IgD-negative memory B cell (primary cell): ENCODE measurements around the gene ACBD6. TPM values are rescaled to one million over a fixed set of nuclear protein-coding genes. Genes with fewer than 3 reads are reported as not detected.
"Not testable (repeated sequence)": the region's sequence is repeated elsewhere in the genome, so short reads cannot be mapped to it uniquely, and the experiment has no call there.

ENCODE experiments used
- H3K27ac Mint-ChIP-seq, 3 donors: one replicate each; pipeline ENCODE4 v1.8.0; 2020 to 2022; ENCODE audit warnings: mild to moderate bottlenecking in 3 of 3, mixed read lengths in 3 of 3, moderate library complexity in 1 of 3
- H3K27me3 Mint-ChIP-seq: one replicate; pipeline ENCODE4 v1.8.0; 2021; ENCODE audit warnings: mixed read lengths
- H3K36me3 Mint-ChIP-seq: one replicate; pipeline ENCODE4 v1.8.0; 2020; ENCODE audit warnings: mild to moderate bottlenecking, mixed read lengths
- H3K4me1 Mint-ChIP-seq, 3 donors: one replicate each; pipeline ENCODE4 v1.8.0; 2020 to 2022; ENCODE audit warnings: mixed read lengths in 3 of 3, mild to moderate bottlenecking in 1 of 3
- H3K4me3 Mint-ChIP-seq, 4 donors: one replicate each; pipeline ENCODE4 v1.8.0; 2020 to 2022; ENCODE audit warnings: mild to moderate bottlenecking in 4 of 4, mixed read lengths in 4 of 4, moderate library complexity in 3 of 4
- H3K9me3 Mint-ChIP-seq, 3 donors: one replicate each; pipeline ENCODE4 v1.8.0; 2020 to 2021; ENCODE audit warnings: mixed read lengths in 3 of 3, mild to moderate bottlenecking in 1 of 3
- polyA plus RNA-seq: library from polyadenylated mRNA; unstranded; fragments of 300-500 nt; fragmentation: Illumina TruSeq; gene quantifications from one replicate; pipeline ENCODE4 v1.2.3, GENCODE V29; 2021

The ACBD6 gene
- polyA plus RNA-seq, 1 donor from 2014 or later = 41.5 TPM

DNA sequence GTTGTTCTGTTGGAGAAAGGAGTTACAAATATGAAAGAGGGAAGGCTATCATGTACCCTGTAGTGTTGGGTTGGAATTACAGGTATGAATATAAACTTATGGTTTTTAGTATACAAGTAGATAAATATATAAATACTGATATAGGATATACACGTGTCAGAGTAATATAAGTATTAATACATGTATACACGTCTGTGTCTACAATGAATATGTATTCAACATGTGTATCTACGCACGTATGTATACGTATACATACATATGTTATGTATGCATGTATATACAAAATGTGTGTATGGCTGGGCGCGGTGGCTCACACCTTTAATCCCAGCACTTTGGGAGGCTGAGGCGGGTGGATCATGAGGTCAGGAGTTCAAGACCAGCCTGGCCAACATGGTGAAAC is 17.9 kb downstream of the ACBD6 start:
- Mint-ChIP-seq H3K36me3 (peaks cover 4% of the 10 kb centered on the region), H3K9me3 (no peaks in the 10 kb centered on the region), H3K27ac (no peak overlapping the region), H3K27me3 (no peaks in the 10 kb centered on the region), H3K4me3 (no peak overlapping the region), H3K4me1 (peaks cover 8 to 16% (median 11%) of the 10 kb centered on the region in 3 donors)

DNA sequence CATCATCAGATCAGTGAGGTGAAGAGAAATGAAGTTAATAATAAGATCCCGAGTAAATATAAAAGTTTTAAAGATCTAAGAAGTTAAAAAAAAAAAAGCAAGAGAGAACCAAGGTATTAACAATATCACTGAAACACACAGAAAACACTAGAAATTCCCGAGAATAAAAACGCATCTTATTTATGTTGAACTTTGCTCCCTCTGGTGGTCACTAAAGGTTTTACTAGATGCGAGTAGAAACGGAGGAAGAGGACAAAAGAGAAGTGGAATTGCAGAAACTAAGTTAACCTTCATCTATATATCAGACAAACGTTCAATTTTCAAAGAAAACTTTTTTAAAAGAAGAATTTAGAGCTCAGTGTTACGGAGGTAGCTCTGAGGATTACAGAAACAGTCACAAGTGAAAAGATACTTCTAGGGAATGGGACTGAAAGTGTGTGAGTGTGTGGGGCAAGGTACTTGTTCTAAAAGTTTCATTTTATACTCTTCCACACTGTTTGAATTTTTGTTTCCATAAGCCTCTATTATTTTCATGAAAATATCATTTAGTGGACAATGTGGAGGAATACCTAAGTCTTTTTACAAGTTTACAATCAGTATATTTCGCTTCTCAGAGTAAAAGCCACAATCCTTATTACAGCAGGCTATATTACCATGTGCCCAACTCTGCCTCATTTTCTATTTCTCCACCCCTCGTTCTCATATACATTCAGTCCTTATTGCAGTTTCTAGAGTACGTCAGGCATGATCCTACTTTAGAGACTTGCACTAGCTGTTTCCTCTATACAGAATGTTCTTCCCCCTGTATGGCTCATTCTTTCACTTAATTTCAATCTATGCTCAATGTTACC is 19.7 kb downstream of the ACBD6 start:
- no peaks in the 10 kb centered on the region for H3K9me3 Mint-ChIP-seq
- H3K27me3 Mint-ChIP-seq = no peaks in the 10 kb centered on the region
- H3K27ac Mint-ChIP-seq = no peak overlapping the region
- peak overlapping the region in 1 of 4 donors; percentile 32 for H3K4me3 Mint-ChIP-seq
- H3K4me1 Mint-ChIP-seq = peaks cover 8 to 16% (median 11%) of the 10 kb centered on the region in 3 donors
- H3K36me3 Mint-ChIP-seq = peaks cover 11% of the 10 kb centered on the region

DNA sequence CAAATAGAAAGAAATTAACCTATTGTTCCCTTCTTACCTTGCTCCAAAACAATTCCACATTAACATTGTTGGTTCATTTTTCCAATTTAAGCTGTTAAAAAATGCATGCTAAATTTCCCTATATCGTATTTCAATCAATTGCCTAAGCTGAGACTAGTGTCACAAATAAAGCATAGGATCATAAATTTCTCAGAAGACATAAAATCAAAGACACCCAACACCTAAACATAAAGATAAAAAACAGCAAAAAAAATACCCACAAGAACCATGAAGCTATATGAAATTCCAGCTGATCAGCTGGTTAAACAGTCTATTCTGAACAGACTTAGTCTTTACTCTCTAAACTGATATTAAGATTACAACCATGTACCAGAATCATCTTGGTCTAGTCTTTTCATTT is 32.3 kb downstream of the ACBD6 start:
- Mint-ChIP-seq H3K27ac (no peak overlapping the region), H3K36me3 (peaks cover 19% of the 10 kb centered on the region), H3K9me3 (peaks cover 0 to 5% (median 4%) of the 10 kb centered on the region in 3 donors), H3K4me3 (no peak overlapping the region), H3K4me1 (peaks cover 7 to 10% (median 8%) of the 10 kb centered on the region in 3 donors), H3K27me3 (no peaks in the 10 kb centered on the region)

DNA sequence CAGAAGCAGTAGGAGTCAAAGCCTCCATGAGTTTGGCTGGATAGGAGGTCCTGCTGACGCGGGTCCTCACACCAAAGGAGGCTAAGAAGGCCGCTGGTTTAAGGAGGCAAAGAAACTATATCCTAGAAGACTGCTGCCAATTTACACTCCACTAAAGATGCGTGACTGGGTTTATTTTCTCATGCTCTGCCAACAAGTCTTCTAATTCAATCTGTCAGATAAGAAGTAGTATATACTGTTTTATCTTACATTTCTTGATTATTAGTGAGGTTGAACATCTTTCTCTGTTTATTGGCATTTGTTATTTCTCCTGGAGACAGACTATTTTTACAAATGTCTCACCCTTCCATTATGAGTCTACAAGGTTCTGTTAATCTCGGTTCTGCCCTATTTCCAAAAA is 34.1 kb downstream of the ACBD6 start:
- peaks cover 7 to 15% (median 13%) of the 10 kb centered on the region in 3 donors for H3K4me1 Mint-ChIP-seq
- H3K4me3 Mint-ChIP-seq = no peak overlapping the region
- H3K9me3 Mint-ChIP-seq = peaks cover 8 to 13% (median 10%) of the 10 kb centered on the region in 3 donors
- H3K27ac Mint-ChIP-seq = no peak overlapping the region
- no peaks in the 10 kb centered on the region for H3K27me3 Mint-ChIP-seq
- peaks cover 28% of the 10 kb centered on the region for H3K36me3 Mint-ChIP-seq

DNA sequence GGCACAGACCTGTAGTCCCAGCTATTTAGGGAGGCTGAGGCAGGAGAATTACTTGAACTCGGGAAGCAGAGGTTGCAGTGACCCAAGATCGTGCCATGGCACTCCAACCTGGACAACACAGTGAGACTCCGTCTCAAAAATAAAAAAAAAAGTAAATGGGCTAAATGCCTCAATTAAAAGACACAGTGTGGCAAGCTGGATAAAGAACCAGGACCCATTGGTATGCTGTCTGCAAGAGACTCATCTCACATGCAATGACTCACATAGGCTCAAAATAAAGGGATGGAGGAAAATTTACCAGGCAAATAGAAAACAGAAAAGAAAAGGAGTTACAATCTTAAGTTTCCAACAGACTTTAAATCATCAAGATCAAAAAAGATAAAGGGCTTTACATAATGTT is 40.3 kb downstream of the ACBD6 start:
- peaks cover 42% of the 10 kb centered on the region for H3K36me3 Mint-ChIP-seq
- H3K4me1 Mint-ChIP-seq = peaks cover 13 to 27% (median 15%) of the 10 kb centered on the region in 3 donors
- H3K9me3 Mint-ChIP-seq = peaks cover 14 to 34% (median 25%) of the 10 kb centered on the region in 3 donors
- no peaks in the 10 kb centered on the region for H3K27me3 Mint-ChIP-seq
- no peak overlapping the region for H3K4me3 Mint-ChIP-seq
- H3K27ac Mint-ChIP-seq = no peak overlapping the region

DNA sequence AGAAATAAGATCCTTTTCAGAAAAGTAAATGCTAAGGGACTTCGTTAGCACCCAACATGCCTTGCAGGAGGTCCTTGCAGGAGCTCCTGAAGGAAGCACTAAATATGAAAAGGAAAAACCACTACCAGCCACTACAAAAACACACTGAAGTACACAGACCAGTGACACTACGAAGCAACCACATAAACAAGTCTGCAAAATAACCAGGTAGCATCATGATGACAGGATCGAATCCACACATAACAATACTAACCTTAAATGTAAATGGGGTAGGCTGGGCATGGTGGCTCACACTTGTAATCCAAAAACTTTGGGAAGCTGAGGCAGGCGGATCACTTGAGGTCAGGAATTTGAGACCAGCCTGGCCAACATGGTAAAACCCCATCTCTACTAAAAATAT is 40.7 kb downstream of the ACBD6 start:
- H3K27me3 Mint-ChIP-seq, H3K27ac Mint-ChIP-seq: not testable (repeated sequence)
- Mint-ChIP-seq H3K4me1 (peaks cover 13 to 29% (median 15%) of the 10 kb centered on the region in 3 donors), H3K36me3 (peaks cover 42% of the 10 kb centered on the region), H3K9me3 (peaks cover 14 to 34% (median 25%) of the 10 kb centered on the region in 3 donors), H3K4me3 (peak overlapping the region in 1 of 4 donors; percentile 28)

DNA sequence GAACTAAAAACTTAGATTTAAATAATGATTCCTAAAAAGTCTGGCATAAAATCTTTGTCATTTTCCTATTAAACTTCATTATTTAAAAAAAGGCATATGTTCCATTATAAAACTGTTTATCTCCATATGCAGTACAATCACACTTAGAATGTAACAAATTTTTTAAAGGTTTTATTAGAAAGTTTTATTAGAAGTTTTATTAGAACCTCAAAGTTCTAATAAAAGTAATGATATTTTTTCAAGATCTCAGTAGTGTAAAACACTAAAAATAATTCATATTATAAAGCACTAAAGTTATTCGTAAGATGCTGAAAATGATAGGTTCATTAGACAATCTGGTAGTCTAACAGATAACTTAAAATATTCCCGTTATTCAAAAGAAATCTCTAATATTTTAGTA is 43.6 kb downstream of the ACBD6 start:
- H3K36me3 Mint-ChIP-seq = peaks cover 37% of the 10 kb centered on the region

DNA sequence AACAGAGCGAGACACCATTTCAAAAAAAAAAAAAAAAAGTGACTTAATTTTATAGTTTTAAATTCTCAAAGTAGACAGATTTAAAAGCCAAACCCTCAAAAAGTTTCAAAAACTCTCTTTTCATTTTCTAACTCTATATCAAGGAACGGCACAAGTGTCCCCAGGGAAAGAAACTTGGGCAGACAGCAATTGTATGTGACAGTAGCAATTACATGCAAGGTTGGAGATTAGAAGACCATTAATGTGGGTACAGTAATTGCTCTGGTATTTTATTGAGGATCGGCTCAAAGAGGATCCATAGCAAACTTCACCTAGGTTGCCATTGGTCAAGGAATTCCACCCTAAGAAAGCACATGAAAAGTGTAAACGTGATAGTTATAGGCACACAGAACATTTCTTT is 46.2 kb downstream of the ACBD6 start:
- no peaks in the 10 kb centered on the region for H3K27me3 Mint-ChIP-seq
- no peak overlapping the region for H3K27ac Mint-ChIP-seq
- peaks cover 27% of the 10 kb centered on the region for H3K36me3 Mint-ChIP-seq
- peaks cover 10 to 31% (median 12%) of the 10 kb centered on the region in 3 donors for H3K4me1 Mint-ChIP-seq
- H3K4me3 Mint-ChIP-seq = peak overlapping the region in 1 of 4 donors; percentile 43
- peaks cover 3 to 24% (median 23%) of the 10 kb centered on the region in 3 donors for H3K9me3 Mint-ChIP-seq

More for the DNA sequence above, 43.6 kb downstream of the ACBD6 start:
- Mint-ChIP-seq H3K4me1 (peaks cover 8 to 22% (median 12%) of the 10 kb centered on the region in 3 donors), H3K27ac (no peak overlapping the region), H3K27me3 (no peaks in the 10 kb centered on the region), H3K9me3 (peaks cover 4 to 30% (median 28%) of the 10 kb centered on the region in 3 donors), H3K4me3 (no peak overlapping the region)

DNA sequence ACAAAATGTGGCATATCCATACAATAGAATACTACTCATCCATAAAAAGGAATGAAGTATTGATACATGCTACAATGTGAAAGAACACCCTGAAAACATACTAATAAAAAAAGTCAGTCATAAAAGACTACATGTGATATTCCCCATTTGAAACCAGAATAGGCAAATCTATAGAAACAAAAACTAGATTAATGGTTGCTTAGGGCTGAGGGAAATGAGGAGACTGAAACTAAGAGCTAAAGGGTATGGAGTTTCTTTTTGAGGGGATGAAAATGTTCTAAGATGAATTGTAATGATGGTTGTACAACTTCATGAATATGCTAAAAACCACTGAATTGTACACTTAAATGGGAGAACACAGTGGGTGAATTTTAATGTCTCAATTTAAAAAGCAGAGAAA is 50.9 kb downstream of the ACBD6 start:
- H3K36me3 Mint-ChIP-seq = peaks cover 23% of the 10 kb centered on the region
- H3K27me3 Mint-ChIP-seq = no peaks in the 10 kb centered on the region
- peaks cover 3 to 25% (median 18%) of the 10 kb centered on the region in 3 donors for H3K9me3 Mint-ChIP-seq
- no peak overlapping the region for H3K27ac Mint-ChIP-seq
- peaks cover 5 to 18% (median 7%) of the 10 kb centered on the region in 3 donors for H3K4me1 Mint-ChIP-seq
- peak overlapping the region in 1 of 4 donors; percentile 20 for H3K4me3 Mint-ChIP-seq

DNA sequence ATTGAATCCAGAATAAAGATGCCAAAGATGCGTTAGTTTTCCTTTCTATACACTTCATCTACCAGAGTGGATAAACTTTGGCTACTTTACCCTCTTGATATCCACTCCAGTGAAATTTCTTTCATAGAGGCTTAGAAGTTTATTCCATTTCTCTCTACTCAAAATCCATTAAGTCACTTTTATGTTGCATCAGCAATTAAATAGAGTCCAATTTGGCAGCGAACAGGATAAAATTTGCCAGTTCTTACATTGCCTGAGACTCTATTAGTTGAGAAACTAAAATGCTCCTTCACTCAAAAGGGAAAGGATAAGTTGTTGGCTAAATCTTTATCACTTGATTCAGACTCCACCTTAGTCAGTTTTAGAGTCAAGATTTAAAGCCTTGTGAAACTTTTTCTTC is 57.9 kb downstream of the ACBD6 start:
- H3K9me3 Mint-ChIP-seq = peaks cover 0 to 5% (median 3%) of the 10 kb centered on the region in 3 donors
- H3K4me1 Mint-ChIP-seq = peaks cover 5 to 17% (median 8%) of the 10 kb centered on the region in 3 donors
- no peaks in the 10 kb centered on the region for H3K27me3 Mint-ChIP-seq
- no peak overlapping the region for H3K27ac Mint-ChIP-seq
- no peak overlapping the region for H3K4me3 Mint-ChIP-seq
- H3K36me3 Mint-ChIP-seq = peaks cover 2% of the 10 kb centered on the region

DNA sequence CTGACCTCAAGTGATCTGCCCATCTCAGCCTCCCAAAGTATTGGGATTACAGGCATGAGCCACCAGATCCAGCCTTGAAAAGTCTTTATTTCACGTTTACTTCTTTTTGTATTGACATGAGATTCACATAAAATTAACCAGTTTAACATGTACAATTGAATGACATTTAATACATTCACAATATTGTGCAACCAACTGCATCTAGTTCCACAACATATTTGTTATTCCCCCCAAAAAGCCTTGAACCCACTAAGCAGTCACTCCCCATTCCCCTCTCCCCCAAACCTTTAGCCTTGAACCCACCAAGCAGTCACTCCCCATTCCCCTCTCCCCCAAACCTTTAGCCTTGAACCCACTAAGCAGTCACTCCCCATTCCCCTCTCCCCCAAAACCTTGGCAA is 62.0 kb downstream of the ACBD6 start:
- H3K9me3 Mint-ChIP-seq = peaks cover 0 to 5% (median 3%) of the 10 kb centered on the region in 3 donors
- no peaks in the 10 kb centered on the region for H3K27me3 Mint-ChIP-seq
- H3K27ac Mint-ChIP-seq = no peak overlapping the region
- no peak overlapping the region for H3K4me3 Mint-ChIP-seq
- H3K4me1 Mint-ChIP-seq = peaks cover 5 to 11% (median 10%) of the 10 kb centered on the region in 3 donors
- peaks cover 7% of the 10 kb centered on the region for H3K36me3 Mint-ChIP-seq

DNA sequence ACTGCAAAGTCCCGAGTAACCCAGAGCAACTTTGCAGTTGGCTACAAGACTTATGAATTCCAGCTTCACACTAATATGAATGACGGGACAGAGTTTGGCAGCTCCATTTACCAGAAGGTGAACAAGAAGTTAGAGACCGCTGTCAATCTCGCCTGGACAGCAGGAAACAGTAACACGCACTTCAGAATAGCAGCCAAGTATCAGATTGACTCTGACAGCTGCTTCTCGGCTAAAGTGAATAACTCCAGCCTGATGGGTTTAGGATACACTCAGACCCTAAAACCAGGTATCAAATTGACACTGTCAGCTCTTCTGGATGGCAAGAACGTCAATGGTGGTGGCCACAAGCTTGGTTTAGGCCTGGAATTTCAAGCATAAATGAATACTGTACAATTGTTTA is 66.8 kb downstream of the ACBD6 start:
- H3K9me3 Mint-ChIP-seq = peaks cover 0 to 2% (median 2%) of the 10 kb centered on the region in 3 donors

DNA sequence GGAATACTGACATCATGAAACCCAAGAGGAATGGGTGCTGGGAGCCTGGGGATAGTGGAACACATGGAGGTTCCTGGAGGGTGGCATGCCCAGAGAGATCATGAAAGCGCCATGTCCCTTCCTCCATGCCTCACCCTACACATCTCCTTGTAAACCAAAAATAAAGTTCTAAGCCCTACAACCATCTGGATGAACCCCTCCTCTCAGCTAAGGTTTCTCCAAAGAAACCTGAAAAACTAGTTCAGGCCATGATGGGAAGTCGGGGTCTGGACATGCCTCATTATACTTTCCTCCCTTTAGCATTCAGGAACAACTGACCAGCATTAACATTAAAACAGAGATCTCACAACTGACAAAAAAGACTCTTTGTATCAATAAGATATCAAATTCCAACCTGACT is 68.5 kb downstream of the ACBD6 start:
- Mint-ChIP-seq H3K9me3 (peaks cover 0 to 2% (median 2%) of the 10 kb centered on the region in 3 donors), H3K4me1 (peaks cover 6 to 21% (median 15%) of the 10 kb centered on the region in 3 donors), H3K27me3 (no peaks in the 10 kb centered on the region), H3K36me3 (peaks cover 17% of the 10 kb centered on the region), H3K4me3 (no peak overlapping the region), H3K27ac (no peak overlapping the region)

More for the DNA sequence above, 66.8 kb downstream of the ACBD6 start:
- no peak overlapping the region for H3K27ac Mint-ChIP-seq
- H3K36me3 Mint-ChIP-seq = peaks cover 12% of the 10 kb centered on the region
- H3K4me1 Mint-ChIP-seq = peaks cover 3 to 16% (median 10%) of the 10 kb centered on the region in 3 donors
- no peak overlapping the region for H3K4me3 Mint-ChIP-seq
- H3K27me3 Mint-ChIP-seq = no peaks in the 10 kb centered on the region

DNA sequence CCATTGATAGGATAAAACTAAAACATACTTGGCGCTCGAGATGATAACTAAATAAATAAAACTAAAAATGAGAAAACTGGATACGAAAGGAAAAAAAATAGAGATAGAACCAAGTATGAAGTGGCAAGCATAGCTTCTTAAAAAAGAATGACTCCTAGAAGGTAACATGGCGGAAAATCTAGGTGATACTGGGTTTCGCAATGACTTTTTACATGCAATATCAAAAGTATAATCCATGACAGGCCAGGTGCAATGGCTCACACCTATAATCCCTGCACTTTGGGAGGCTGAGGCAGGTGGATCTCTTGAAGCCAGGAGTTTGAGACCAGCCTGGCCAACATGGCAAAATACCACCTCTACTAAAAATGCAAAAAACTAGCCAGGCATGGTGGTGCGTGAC is 70.7 kb downstream of the ACBD6 start:
- peaks cover 6 to 25% (median 19%) of the 10 kb centered on the region in 3 donors for H3K4me1 Mint-ChIP-seq
- H3K9me3 Mint-ChIP-seq = peaks cover 0 to 2% (median 2%) of the 10 kb centered on the region in 3 donors
- H3K27ac Mint-ChIP-seq = no peak overlapping the region
- no peak overlapping the region for H3K4me3 Mint-ChIP-seq
- H3K36me3 Mint-ChIP-seq = peaks cover 16% of the 10 kb centered on the region
- no peaks in the 10 kb centered on the region for H3K27me3 Mint-ChIP-seq

DNA sequence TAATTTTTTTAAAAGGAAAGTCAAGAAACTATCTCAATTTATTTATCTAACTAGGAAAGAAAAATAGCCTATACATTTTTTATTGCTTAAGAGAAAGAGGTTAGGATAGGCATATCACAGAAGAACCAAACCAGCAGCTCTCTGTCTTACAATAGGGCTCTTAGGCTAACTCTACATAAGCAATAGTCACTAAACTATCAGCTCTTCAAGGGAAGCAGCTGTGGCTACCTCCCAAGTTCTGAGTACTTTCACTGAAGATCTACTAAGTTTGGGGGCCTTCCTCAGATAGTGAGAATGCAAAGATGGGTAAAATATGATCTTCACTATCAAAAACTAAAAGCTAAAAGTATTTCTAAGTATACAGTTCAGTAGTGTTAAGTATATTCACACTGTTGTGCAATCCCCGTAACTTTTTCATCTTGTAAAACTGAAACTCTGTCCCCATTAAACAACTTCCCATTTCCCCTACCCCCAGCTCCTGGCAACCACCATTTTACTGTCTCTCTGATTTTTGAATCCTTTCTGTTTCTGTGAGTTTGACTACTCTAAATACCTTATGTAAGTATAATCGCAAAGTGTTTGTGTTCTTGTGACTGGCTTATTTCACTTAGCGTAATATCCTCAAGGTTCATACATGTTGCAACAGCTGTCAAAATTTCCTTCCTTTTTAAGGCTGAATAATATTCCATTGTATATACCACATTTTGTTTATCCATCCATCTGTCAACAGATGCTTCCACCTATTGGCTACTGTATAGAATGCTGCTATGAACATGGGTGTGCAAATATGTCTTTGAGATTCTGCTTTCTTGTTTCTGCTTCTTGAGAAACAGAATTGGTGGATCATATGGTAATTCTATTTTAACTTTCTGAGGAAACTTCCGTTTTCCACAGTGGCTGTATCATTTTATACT is 73.3 kb downstream of the ACBD6 start:
- peaks cover 17 to 34% (median 33%) of the 10 kb centered on the region in 3 donors for H3K4me1 Mint-ChIP-seq

More for the DNA sequence above, 73.3 kb downstream of the ACBD6 start:
- Mint-ChIP-seq H3K9me3 (no peaks in the 10 kb centered on the region), H3K36me3 (peaks cover 13% of the 10 kb centered on the region), H3K4me3 (no peak overlapping the region), H3K27ac (peak overlapping the region in 1 of 3 donors; percentile 55), H3K27me3 (no peaks in the 10 kb centered on the region)
